Epithelial cell of proximal tubule (primary cell): Measurements from ENCODE around the gene CRYBG1. TPM values are rescaled to one million over a fixed set of nuclear protein-coding genes. Genes with fewer than 3 reads are reported as not detected.
A peak's percentile ranks its signal among the peaks of the same experiment; 100 is the strongest.

Experiments used
- DNase-seq: peaks from one replicate; pipeline ENCODE4 v3.0.0-alpha.2; 2011; ENCODE audit warnings: low read depth
- H3K4me3 ChIP-seq: 2 replicates; pipeline ENCODE4 v1.5.1; 2011; ENCODE audit warnings: low read depth, mild to moderate bottlenecking, low read length
- total RNA-seq: library from RNA; depleted of rRNA; stranded (reverse); fragments of >200 nt; gene quantifications from 2 replicates; pipeline ENCODE4 v1.2.3, GENCODE V29; 2015
- TF ChIP-seq, protein P1 (sequence below): conservative IDR thresholded peaks from 2 replicates; pipeline ENCODE4 v1.5.1; 2012; ENCODE audit warnings: low read depth, mild to moderate bottlenecking, low read length

CRYBG1 gene
- total RNA-seq, 1 donor from 2014 or later: 6.5 TPM

DNA sequence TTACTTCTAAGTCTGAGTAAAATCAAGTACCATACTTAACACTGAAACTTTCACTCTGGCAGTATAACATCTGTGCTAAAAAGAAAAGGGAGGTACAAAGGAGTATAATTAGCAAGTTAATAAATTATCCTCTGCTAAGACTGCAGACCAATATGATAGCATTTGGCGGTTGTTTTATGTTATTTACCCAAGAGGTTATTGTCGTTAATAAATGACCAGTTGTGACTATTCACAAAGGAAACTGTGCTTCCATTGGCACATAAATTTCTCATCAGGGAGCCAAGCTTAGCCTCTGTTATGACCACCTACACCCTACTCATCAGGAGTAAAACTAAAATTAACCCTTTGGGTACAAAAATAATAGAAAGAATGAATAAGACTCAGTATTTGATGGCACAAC, 86.5 kb downstream of the CRYBG1 start:
- peak; percentile 46 for DNase-seq
- H3K4me3 ChIP-seq: no peak overlapping the region
- TF ChIP-seq, protein P1, sequence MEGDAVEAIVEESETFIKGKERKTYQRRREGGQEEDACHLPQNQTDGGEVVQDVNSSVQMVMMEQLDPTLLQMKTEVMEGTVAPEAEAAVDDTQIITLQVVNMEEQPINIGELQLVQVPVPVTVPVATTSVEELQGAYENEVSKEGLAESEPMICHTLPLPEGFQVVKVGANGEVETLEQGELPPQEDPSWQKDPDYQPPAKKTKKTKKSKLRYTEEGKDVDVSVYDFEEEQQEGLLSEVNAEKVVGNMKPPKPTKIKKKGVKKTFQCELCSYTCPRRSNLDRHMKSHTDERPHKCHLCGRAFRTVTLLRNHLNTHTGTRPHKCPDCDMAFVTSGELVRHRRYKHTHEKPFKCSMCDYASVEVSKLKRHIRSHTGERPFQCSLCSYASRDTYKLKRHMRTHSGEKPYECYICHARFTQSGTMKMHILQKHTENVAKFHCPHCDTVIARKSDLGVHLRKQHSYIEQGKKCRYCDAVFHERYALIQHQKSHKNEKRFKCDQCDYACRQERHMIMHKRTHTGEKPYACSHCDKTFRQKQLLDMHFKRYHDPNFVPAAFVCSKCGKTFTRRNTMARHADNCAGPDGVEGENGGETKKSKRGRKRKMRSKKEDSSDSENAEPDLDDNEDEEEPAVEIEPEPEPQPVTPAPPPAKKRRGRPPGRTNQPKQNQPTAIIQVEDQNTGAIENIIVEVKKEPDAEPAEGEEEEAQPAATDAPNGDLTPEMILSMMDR: no peak

DNA sequence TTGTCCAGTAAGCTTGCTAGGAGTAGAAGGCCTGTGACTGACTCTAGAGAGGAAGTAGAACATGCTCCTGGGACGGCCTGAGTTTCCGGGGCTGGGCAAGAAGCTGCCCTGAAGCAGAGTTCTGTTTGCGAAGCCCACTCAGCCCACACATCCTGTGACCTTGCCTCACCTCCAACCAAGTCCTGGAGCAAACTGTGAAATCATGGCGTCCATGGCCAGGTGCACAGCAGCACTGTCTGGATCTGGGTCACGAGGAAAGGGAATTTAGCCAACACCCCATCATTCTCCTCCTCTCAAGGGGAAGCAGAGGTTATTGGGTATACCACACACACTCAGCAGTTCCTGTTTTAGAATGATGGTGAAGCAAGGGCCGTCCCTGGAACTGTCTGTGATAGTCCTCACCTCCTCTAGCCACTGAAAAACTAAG, 87.5 kb downstream of the CRYBG1 start:
- TF ChIP-seq, protein P1: no peak
- no peak for DNase-seq
- H3K4me3 ChIP-seq: no peak overlapping the region

DNA sequence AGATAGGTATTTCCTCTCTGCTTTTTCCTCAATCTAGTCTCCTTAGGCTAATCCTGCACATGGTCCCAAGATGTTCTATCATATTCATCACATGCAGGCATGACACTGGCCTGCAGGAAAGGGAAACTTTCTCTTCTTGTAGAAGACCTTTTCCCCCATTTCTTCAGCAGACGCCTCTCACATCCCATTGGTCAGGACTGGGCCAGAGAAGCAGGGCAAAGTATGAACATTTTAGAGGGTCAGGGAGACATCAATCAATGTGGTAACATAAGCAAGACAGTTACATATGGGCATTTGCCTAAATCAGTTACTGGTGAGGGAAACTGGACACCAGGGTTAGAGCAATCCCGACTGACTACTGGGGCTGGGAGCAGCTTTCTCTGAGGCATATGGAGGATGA, 90.1 kb downstream of the CRYBG1 start:
- no peak overlapping the region for H3K4me3 ChIP-seq
- TF ChIP-seq, protein P1: no peak
- no peak for DNase-seq

DNA sequence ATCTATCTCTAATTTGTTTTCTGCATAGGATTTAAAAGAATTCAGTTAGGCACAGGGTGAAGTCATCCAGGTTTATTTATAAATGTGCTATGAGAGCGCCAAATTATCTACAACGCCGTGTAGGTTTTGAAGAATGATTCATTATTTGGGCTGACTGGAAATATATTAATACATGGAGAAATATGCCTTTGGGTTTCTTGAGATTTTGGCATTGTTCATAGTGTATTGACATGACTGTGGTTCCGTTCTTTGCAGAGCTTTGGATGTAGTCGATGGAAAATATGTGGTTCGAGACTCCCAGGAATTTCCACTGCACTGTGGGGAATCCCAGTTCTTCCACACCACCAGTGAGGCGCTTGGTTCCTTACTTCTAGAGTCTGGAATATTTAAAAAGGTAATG, 90.9 kb downstream of the CRYBG1 start:
- TF ChIP-seq, protein P1: no peak
- no peak overlapping the region for H3K4me3 ChIP-seq
- no peak for DNase-seq

DNA sequence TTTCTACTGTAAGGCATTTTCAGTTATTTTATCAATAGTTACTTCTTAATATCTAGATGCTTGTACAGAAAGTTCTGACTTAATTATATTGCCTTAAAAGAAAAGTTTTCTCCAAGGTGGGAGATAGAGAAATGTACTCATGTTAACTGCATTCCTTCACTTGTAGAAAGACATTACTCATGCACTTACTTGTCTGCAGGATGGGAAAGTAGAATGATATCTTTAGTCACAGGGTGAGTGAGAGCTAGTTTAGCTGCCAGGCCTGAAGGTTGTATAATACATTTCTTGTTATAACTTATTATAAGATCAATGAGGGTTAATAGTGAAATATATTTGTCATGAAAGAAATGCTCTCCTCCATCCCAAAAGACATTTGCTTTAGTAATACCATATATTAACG, 92.1 kb downstream of the CRYBG1 start:
- H3K4me3 ChIP-seq: no peak overlapping the region
- TF ChIP-seq, protein P1: no peak
- no peak for DNase-seq

DNA sequence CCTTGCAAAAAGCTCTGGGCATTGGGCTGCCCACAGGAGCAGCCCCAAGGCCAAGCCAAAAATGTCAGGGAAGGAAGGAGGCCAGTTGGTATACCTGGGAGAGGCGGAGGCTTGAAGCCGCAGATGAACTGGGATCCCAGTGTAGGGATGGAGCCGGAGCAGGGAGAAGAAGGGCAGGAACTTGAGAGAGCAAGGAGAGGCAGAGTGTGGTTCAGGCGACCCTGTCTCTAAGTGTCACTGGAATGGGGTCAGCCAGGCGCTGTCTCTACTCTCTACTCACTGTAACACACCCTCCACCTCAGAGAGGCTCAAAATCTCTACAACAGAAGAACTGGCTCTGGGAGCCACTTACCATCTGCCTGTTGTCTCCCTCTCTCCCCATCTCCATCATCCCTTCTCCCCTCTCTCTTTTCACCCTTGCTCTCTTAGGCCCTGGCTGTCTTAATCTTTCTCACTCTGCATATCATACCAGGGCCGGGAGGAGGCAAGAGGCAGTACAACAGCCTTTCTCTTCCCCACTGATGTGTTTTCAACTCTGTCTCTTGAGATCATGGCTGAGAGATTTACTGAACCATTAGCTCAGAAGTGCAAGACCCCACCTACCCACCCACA, 93.3 kb downstream of the CRYBG1 start:
- no peak for DNase-seq
- TF ChIP-seq, protein P1: no peak

DNA sequence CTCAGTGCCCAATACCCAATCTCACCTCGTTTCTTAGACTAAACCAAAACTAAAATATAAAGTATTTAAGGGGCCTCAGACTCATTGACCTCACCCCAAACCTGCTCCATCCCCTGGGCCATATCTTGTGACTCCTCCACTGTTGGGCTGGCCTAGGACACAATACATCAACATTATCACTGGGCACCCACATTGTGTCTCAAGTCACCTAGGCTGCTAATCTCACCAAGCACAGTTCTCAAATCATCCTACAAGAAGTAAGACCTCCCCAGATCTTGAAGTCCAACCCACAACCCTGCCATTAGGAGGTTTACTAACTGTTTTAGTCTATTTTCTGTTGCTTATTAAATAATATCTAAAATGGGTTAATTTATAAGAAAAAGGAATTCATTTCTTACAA, 96.2 kb downstream of the CRYBG1 start:
- no peak overlapping the region for H3K4me3 ChIP-seq
- DNase-seq: no peak
- TF ChIP-seq, protein P1: no peak

More for the DNA sequence above, 93.3 kb downstream of the CRYBG1 start:
- no peak overlapping the region for H3K4me3 ChIP-seq
